GM19193 (cell line): Measurements from ENCODE around the gene SHMT2.
A peak's percentile ranks its signal among the peaks of the same experiment; 100 is the strongest.

Source experiments
- POLR2A ChIP-seq: IDR thresholded peaks from 4 replicates; pipeline ENCODE4 v1.6.1; 2011; ENCODE audit not compliant: insufficient read depth, insufficient read length; ENCODE audit errors: extremely low read depth

SHMT2 gene

GRCh38 chr12:57225680-57226210 is 3.8 kb upstream of the SHMT2 start:
- no peak for TF ChIP-seq POLR2A

GRCh38 chr12:57226588-57227314 is 2.8 kb upstream of the SHMT2 start:
- no peak for TF ChIP-seq POLR2A

- no peak for TF ChIP-seq POLR2A
These were observed 2.0 kb upstream of the SHMT2 start for GRCh38 chr12:57227315-57228115.

GRCh38 chr12:57229046-57229633 is 371 bp upstream of the SHMT2 start:
- no peak for TF ChIP-seq POLR2A

GRCh38 chr12:57230381-57231155 is 1.1 kb downstream of the SHMT2 start:
- no peak for TF ChIP-seq POLR2A

- TF ChIP-seq POLR2A: no peak
These were observed 1.9 kb downstream of the SHMT2 start for GRCh38 chr12:57231276-57232021.

GRCh38 chr12:57232156-57232756 is 2.7 kb downstream of the SHMT2 start:
- no peak for TF ChIP-seq POLR2A

GRCh38 chr12:57233357-57234232 is 4.1 kb downstream of the SHMT2 start:
- TF ChIP-seq POLR2A: no peak

- TF ChIP-seq POLR2A: no peak
These were observed 4.7 kb downstream of the SHMT2 start for GRCh38 chr12:57234233-57234570.

GRCh38 chr12:57234571-57235016 is 5.1 kb downstream of the SHMT2 start:
- TF ChIP-seq POLR2A: no peak

GRCh38 chr12:57235017-57235727 is 5.7 kb downstream of the SHMT2 start:
- peak; percentile 30 for TF ChIP-seq POLR2A

GRCh38 chr12:57235728-57236131 is 6.2 kb downstream of the SHMT2 start:
- TF ChIP-seq POLR2A: no peak
